Fibroblast of the aortic adventitia (primary cell): ENCODE data around the gene HMCN2. TPM values are rescaled to one million over a fixed set of nuclear protein-coding genes. Genes with fewer than 3 reads are reported as not detected.

Experiments used
- DNase-seq: peaks from one replicate; pipeline ENCODE4 v3.0.0-alpha.2; 2010; ENCODE audit warnings: low read depth
- H3K4me3 ChIP-seq: 2 replicates; pipeline ENCODE4 v1.5.1; 2011; ENCODE audit warnings: low read depth, mild to moderate bottlenecking, control low read depth, low read length, moderate library complexity
- CTCF ChIP-seq: IDR thresholded peaks from 2 replicates; pipeline ENCODE4 v1.5.1; 2011; ENCODE audit warnings: mild to moderate bottlenecking, low read length, control low read depth, inconsistent platforms; ENCODE audit not compliant: insufficient read depth
- total RNA-seq: library from RNA; depleted of rRNA; stranded (reverse); fragments of >200 nt; gene quantifications from 2 replicates; pipeline ENCODE4 v1.2.3, GENCODE V29; 2012; ENCODE audit warnings: low replicate concordance

The HMCN2 gene
- total RNA-seq, 1 donor, result not detected

GRCh38 chr9:130286072-130286770 lies 20.7 kb downstream of the HMCN2 start:
- no peak overlapping the region for H3K4me3 ChIP-seq
- no peak for DNase-seq
- TF ChIP-seq CTCF, result no peak

- no peak for TF ChIP-seq CTCF
- DNase-seq, result no peak
- H3K4me3 ChIP-seq, result no peak overlapping the region
These were observed 21.3 kb downstream of the HMCN2 start for GRCh38 chr9:130286781-130287428.

GRCh38 chr9:130287736-130288135 lies 22.2 kb downstream of the HMCN2 start:
- no peak overlapping the region for H3K4me3 ChIP-seq
- no peak for DNase-seq
- TF ChIP-seq CTCF, result no peak

GRCh38 chr9:130288393-130288792 lies 22.8 kb downstream of the HMCN2 start:
- DNase-seq, result no peak
- no peak overlapping the region for H3K4me3 ChIP-seq
- no peak for TF ChIP-seq CTCF

GRCh38 chr9:130288926-130289690 lies 23.5 kb downstream of the HMCN2 start:
- no peak for DNase-seq
- no peak for TF ChIP-seq CTCF
- no peak overlapping the region for H3K4me3 ChIP-seq

- no peak overlapping the region for H3K4me3 ChIP-seq
- TF ChIP-seq CTCF, result no peak
- DNase-seq, result no peak
These were observed 24.2 kb downstream of the HMCN2 start for GRCh38 chr9:130289711-130290241.
